Upper lobe of left lung (tissue), 6 donors: ENCODE results near the gene GLTP. TPM values are rescaled to one million over a fixed set of nuclear protein-coding genes. Genes with fewer than 3 reads are reported as not detected.

Experiments used
- ATAC-seq, 2 donors: fragments of 200-7000 bp; cut with Tn5 transposase; one replicate each; pipeline ENCODE4 v1.9.1; 2022; ENCODE audit warnings: mild to moderate bottlenecking in 2 of 2, moderate library complexity in 2 of 2; ENCODE audit not compliant: low FRiP score in 2 of 2
- DNase-seq, 2 donors: peaks; one replicate each; pipeline ENCODE4 v3.0.0-alpha.2; 2019 to 2020
- H3K27ac ChIP-seq, 4 donors: fragments of 200-600 bp; sonication (generic); one replicate each; pipeline ENCODE4 v1.5.1; 2016 to 2019
- H3K27me3 ChIP-seq, 4 donors: fragments of 200-600 bp; sonication (generic); one replicate each; pipeline ENCODE4 v1.5.1; 2017 to 2019
- H3K36me3 ChIP-seq, 4 donors: fragments of 200-600 bp; sonication (generic); one replicate each; pipeline ENCODE4 v1.5.1; 2016 to 2019
- H3K4me1 ChIP-seq, 4 donors: fragments of 200-600 bp; sonication (generic); one replicate each; pipeline ENCODE4 v1.5.1; 2018 to 2019
- H3K4me3 ChIP-seq, 4 donors: fragments of 200-600 bp; sonication (generic); one replicate each; pipeline ENCODE4 v1.5.1; 2017 to 2019; ENCODE audit warnings: mild to moderate bottlenecking in 2 of 4, moderate library complexity in 1 of 4
- H3K9me3 ChIP-seq, 4 donors: fragments of 200-600 bp; sonication (generic); one replicate each; pipeline ENCODE4 v1.5.1; 2018 to 2019
- CTCF ChIP-seq, 6 experiments: fragments of 450-650 bp in 4 of 6; fragments of 200-600 bp in 2 of 6; sonication (generic) in 2 of 6; IDR thresholded peaks; one replicate each; pipeline ENCODE4 v1.5.1; 2016 to 2019; ENCODE audit warnings: antibody characterized with exemption in 6 of 6
- EP300 ChIP-seq, 4 donors: sonication (generic); formaldehyde crosslinking; IDR thresholded peaks; one replicate each; pipeline ENCODE4 v1.5.1; 2017; ENCODE audit warnings: antibody characterized with exemption in 4 of 4, control low read depth in 2 of 4
- POLR2A ChIP-seq, 4 donors: fragments of 450-650 bp; IDR thresholded peaks; one replicate each; pipeline ENCODE4 v1.5.1; 2016 to 2017; ENCODE audit warnings: antibody characterized with exemption in 4 of 4, mild to moderate bottlenecking in 2 of 4
- POLR2AphosphoS5 ChIP-seq, 2 donors: sonication (generic); formaldehyde crosslinking; IDR thresholded peaks; one replicate each; pipeline ENCODE4 v1.5.1; 2017; ENCODE audit warnings: antibody characterized with exemption in 2 of 2
- WGBS, 2 donors: methylation state at CpG; one replicate each; pipeline ENCODE4 v1.1.5; 2017 to 2018; 5-methylcytosine and 5-hydroxymethylcytosine counted together
- total RNA-seq, 6 donors: library from RNA; depleted of rRNA in 4 of 6; stranded (reverse); fragments of >200 nt in 4 of 6; gene quantifications; one replicate each; pipeline versions ENCODE4 v1.1.0 to v1.2.1, GENCODE V29; 2016 to 2021
- donor health status: DM: no; HTN: no; CAD: no; lungs with moderate emphysema.
- donor health status: DM: no; HTN: yes; CAD: no; lungs with severe emphysema.

Gene GLTP
- total RNA-seq, 6 donors from 2014 or later = 24.7 to 59.7 (median 46.6) TPM

GRCh38 chr12:109910254-109910968 is 30.1 kb upstream of the GLTP start:
- H3K4me3 ChIP-seq = no peak overlapping the region
- DNase-seq = no peak
- WGBS, 2 donors = 81 to 90% methylated on average over 8 of the region's 8 CpGs
- no peak for ATAC-seq
- no peaks in the 10 kb centered on the region for H3K9me3 ChIP-seq
- no peak overlapping the region for H3K27ac ChIP-seq
- no peak for TF ChIP-seq POLR2A (IDR thresholded peaks at IDR 0.05)
- no peak for TF ChIP-seq EP300 (IDR thresholded peaks at IDR 0.05)
- TF ChIP-seq CTCF (IDR thresholded peaks at IDR 0.05) = no peak
- no peak for TF ChIP-seq POLR2AphosphoS5 (IDR thresholded peaks at IDR 0.05)
- no peaks in the 10 kb centered on the region for H3K27me3 ChIP-seq
- H3K36me3 ChIP-seq = peaks cover 31 to 96% (median 78%) of the 10 kb centered on the region in 4 donors
- H3K4me1 ChIP-seq = no peaks in the 10 kb centered on the region

- H3K9me3 ChIP-seq = no peaks in the 10 kb centered on the region
- peaks cover 10 to 15% (median 12%) of the 10 kb centered on the region in 4 donors for H3K4me1 ChIP-seq
- peaks cover 19 to 74% (median 65%) of the 10 kb centered on the region in 4 donors for H3K36me3 ChIP-seq
- no peaks in the 10 kb centered on the region for H3K27me3 ChIP-seq
- ATAC-seq = no peak
- DNase-seq = no peak
- H3K27ac ChIP-seq = no peak overlapping the region
- H3K4me3 ChIP-seq = no peak overlapping the region
- no peak for TF ChIP-seq EP300 (IDR thresholded peaks at IDR 0.05)
- TF ChIP-seq POLR2AphosphoS5 (IDR thresholded peaks at IDR 0.05) = no peak
- no peak for TF ChIP-seq POLR2A (IDR thresholded peaks at IDR 0.05)
- TF ChIP-seq CTCF (IDR thresholded peaks at IDR 0.05) = no peak
- WGBS, 2 donors = 95 to 96% methylated on average over 10 of the region's 10 CpGs
These were observed 25.0 kb upstream of the GLTP start for GRCh38 chr12:109905301-109905700.

- ATAC-seq (no peak), DNase-seq (no peak)
- H3K27me3 ChIP-seq = no peaks in the 10 kb centered on the region
- peaks cover 17 to 22% (median 18%) of the 10 kb centered on the region in 4 donors for H3K4me1 ChIP-seq
- H3K36me3 ChIP-seq = peaks cover 14 to 52% (median 50%) of the 10 kb centered on the region in 4 donors
- no peaks in the 10 kb centered on the region for H3K9me3 ChIP-seq
- WGBS, 2 donors = 91 to 94% methylated on average over 15 of the region's 15 CpGs
- no peak for TF ChIP-seq EP300 (IDR thresholded peaks at IDR 0.05)
- no peak overlapping the region for H3K27ac ChIP-seq
- no peak overlapping the region for H3K4me3 ChIP-seq
These were observed 22.6 kb upstream of the GLTP start for GRCh38 chr12:109902891-109903418.

GRCh38 chr12:109900752-109901580 is 20.6 kb upstream of the GLTP start:
- ATAC-seq (no peak), DNase-seq (no peak)
- Histone ChIP-seq H3K4me1 (peaks cover 17 to 22% (median 18%) of the 10 kb centered on the region in 4 donors), H3K36me3 (peaks cover 10 to 32% (median 31%) of the 10 kb centered on the region in 4 donors), H3K4me3 (peak overlapping the region; percentile 50 to 88 (median 74)), H3K9me3 (no peaks in the 10 kb centered on the region), H3K27me3 (no peaks in the 10 kb centered on the region), H3K27ac (peak overlapping the region; percentile 70 to 87 (median 80))
- WGBS, 2 donors = 4 to 5% methylated on average over 14 to 16 of the region's 16 CpGs
- TF ChIP-seq EP300 (IDR thresholded peaks at IDR 0.05) (no peak), CTCF (IDR thresholded peaks at IDR 0.05) (no peak), POLR2AphosphoS5 (IDR thresholded peaks at IDR 0.05) (no peak), POLR2A (IDR thresholded peaks at IDR 0.05) (no peak)
